SK-N-SH (cell line): ENCODE results near the gene HEXA. TPM values are rescaled to one million over a fixed set of nuclear protein-coding genes. Genes with fewer than 3 reads are reported as not detected.

Source experiments
- CTCF ChIA-PET: fragments of 300-600, 350-600 bp; formaldehyde crosslinking; extraction: SDS; loops from one replicate; lab custom pipeline; 2021; lab: Yijun Ruan, JAX
- POLR2A ChIA-PET: fragments of 350-600 bp; sonication (Branson Sonifier 250); formaldehyde crosslinking; extraction: SDS; loops from one replicate; lab custom pipeline; 2020; ENCODE audit warnings: antibody characterized with exemption, inconsistent platforms; lab: Yijun Ruan, JAX
- DNase-seq: peaks from one replicate; pipeline ENCODE4 v3.0.0; 2012
- H2AFZ ChIP-seq: fragments of 200-600 bp; sonication (generic); 2 replicates; pipeline ENCODE4 v1.8.1; 2016; ENCODE audit warnings: antibody characterized with exemption, mild to moderate bottlenecking, low read depth
- H3F3A ChIP-seq: fragments of 200-600 bp; sonication (generic); replicated peaks from 2 replicates; pipeline ENCODE3; 2016; ENCODE audit warnings: antibody characterized with exemption, mild to moderate bottlenecking; ENCODE audit not compliant: insufficient read depth
- H3K27ac ChIP-seq, 2 experiments: fragments of 200-500 bp in 1 of 2; fragments of 200-600 bp in 1 of 2; sonication (Bioruptor generic) in 1 of 2; sonication (generic), shearing (Covaris generic) in 1 of 2; 2 replicates each; pipeline versions ENCODE4 v1.5.1 to v1.6.1; 2014 to 2016; ENCODE audit warnings: low read depth in 2 of 2, inconsistent platforms in 1 of 2, low read length in 1 of 2, mild to moderate bottlenecking in 1 of 2, mixed read lengths in 1 of 2
- H3K27me3 ChIP-seq: fragments of 200-600 bp; sonication (generic), shearing (Covaris generic); 2 replicates; pipeline ENCODE4 v1.6.1; 2016; ENCODE audit warnings: mixed run types; ENCODE audit not compliant: insufficient read depth
- H3K36me3 ChIP-seq, 2 experiments: fragments of 200-500 bp in 1 of 2; fragments of 200-600 bp in 1 of 2; sonication (Bioruptor generic) in 1 of 2; sonication (generic) in 1 of 2; replicated peaks in 1 of 2; 2 replicates each; pipeline versions ENCODE3 to v1.5.1; 2014 to 2016; ENCODE audit warnings: low read length in 1 of 2, mild to moderate bottlenecking in 1 of 2; ENCODE audit not compliant: insufficient read depth in 2 of 2, control insufficient read depth in 1 of 2
- H3K4me1 ChIP-seq, 2 experiments: fragments of 200-500 bp in 1 of 2; fragments of 200-600 bp in 1 of 2; sonication (Bioruptor generic) in 1 of 2; sonication (generic), shearing (Covaris generic) in 1 of 2; 2 replicates each; pipeline versions ENCODE4 v1.5.1 to v1.6.1; 2014 to 2016; ENCODE audit warnings: low read depth in 1 of 2, low read length in 1 of 2, mixed run types in 1 of 2; ENCODE audit not compliant: insufficient read depth in 2 of 2, control insufficient read depth in 1 of 2
- H3K4me2 ChIP-seq: fragments of 200-600 bp; sonication (generic), shearing (Covaris generic); 2 replicates; pipeline ENCODE4 v1.6.1; 2017; ENCODE audit warnings: mixed run types
- H3K4me3 ChIP-seq, 2 experiments: fragments of 200-500 bp in 1 of 2; fragments of 200-600 bp in 1 of 2; sonication (Bioruptor generic) in 1 of 2; sonication (generic), shearing (Covaris generic) in 1 of 2; 2 replicates each; pipeline versions ENCODE4 v1.5.1 to v1.8.1; 2014 to 2016; ENCODE audit warnings: low read depth in 2 of 2, inconsistent platforms in 1 of 2, low read length in 1 of 2, mild to moderate bottlenecking in 1 of 2, mixed read lengths in 1 of 2, moderate library complexity in 1 of 2
- H3K79me2 ChIP-seq: fragments of 200-600 bp; sonication (generic); 2 replicates; pipeline ENCODE4 v1.8.1; 2017; ENCODE audit warnings: mild to moderate bottlenecking; ENCODE audit not compliant: insufficient read depth
- H3K9ac ChIP-seq: fragments of 200-600 bp; sonication (generic); 2 replicates; pipeline ENCODE4 v1.6.1; 2017; ENCODE audit warnings: mixed run types
- H3K9me2 ChIP-seq: fragments of 200-600 bp; sonication (generic); 2 replicates; pipeline ENCODE4 v1.6.1; 2017; ENCODE audit warnings: mixed run types
- H3K9me3 ChIP-seq: fragments of 200-600 bp; sonication (generic); 2 replicates; pipeline ENCODE4 v1.6.1; 2017; ENCODE audit warnings: mixed run types, mild to moderate bottlenecking, moderate library complexity
- H4K20me1 ChIP-seq: fragments of 200-600 bp; sonication (generic); 2 replicates; pipeline ENCODE4 v1.6.1; 2017; ENCODE audit warnings: mild to moderate bottlenecking, mixed run types; ENCODE audit not compliant: insufficient read depth
- CHD2 ChIP-seq: fragments of 150-350 bp; IDR thresholded peaks from 2 replicates; pipeline ENCODE4 v1.6.1; 2018; ENCODE audit warnings: low read length; ENCODE audit not compliant: partially characterized antibody
- ELF1 ChIP-seq: IDR thresholded peaks from 2 replicates; pipeline ENCODE4 v1.4.0; 2012
- FOXJ3 ChIP-seq: sonication (generic); formaldehyde crosslinking; IDR thresholded peaks from 2 replicates; pipeline ENCODE4 v1.5.1; 2020; ENCODE audit warnings: mild to moderate bottlenecking, missing genetic modification reagents
- FOXM1 ChIP-seq: IDR thresholded peaks from 2 replicates; pipeline ENCODE4 v1.4.0; 2012; ENCODE audit warnings: low read depth, mild to moderate bottlenecking
- GATA2 ChIP-seq: sonication (generic); formaldehyde crosslinking; IDR thresholded peaks from 2 replicates; pipeline ENCODE4 v1.5.0; 2020; ENCODE audit warnings: mild to moderate bottlenecking, missing genetic modification reagents
- JUND ChIP-seq: IDR thresholded peaks from 2 replicates; pipeline ENCODE4 v1.4.0; 2012
- MEF2A ChIP-seq: IDR thresholded peaks from 2 replicates; pipeline ENCODE4 v1.4.0; 2012; ENCODE audit warnings: low read depth, borderline replicate concordance
- MXI1 ChIP-seq: IDR thresholded peaks from 2 replicates; pipeline ENCODE4 v1.6.1; 2012; ENCODE audit warnings: mild to moderate bottlenecking, low read depth, low read length, improper control_type of control experiment
- NFIC ChIP-seq: IDR thresholded peaks from 2 replicates; pipeline ENCODE4 v1.4.0; 2012; ENCODE audit warnings: borderline replicate concordance
- NRF1 ChIP-seq: IDR thresholded peaks from 2 replicates; pipeline ENCODE4 v1.6.1; 2012; ENCODE audit warnings: low read depth, mild to moderate bottlenecking, low read length
- POLR2AphosphoS5 ChIP-seq: IDR thresholded peaks from 2 replicates; pipeline ENCODE4 v1.6.1; 2012; ENCODE audit warnings: low read depth, low read length
- RFX5 ChIP-seq: IDR thresholded peaks from 2 replicates; pipeline ENCODE4 v1.6.1; 2012; ENCODE audit warnings: mild to moderate bottlenecking, improper control_type of control experiment, low read length
- RXRA ChIP-seq: IDR thresholded peaks from 2 replicates; pipeline ENCODE4 v1.4.0; 2012; ENCODE audit warnings: low read depth, mild to moderate bottlenecking, borderline replicate concordance
- YY1 ChIP-seq: IDR thresholded peaks from 2 replicates; pipeline ENCODE4 v1.4.0; 2012; ENCODE audit warnings: low read depth, mild to moderate bottlenecking
- WGBS: methylation state at CpG from one replicate; pipeline ENCODE4 v1.1.6; 2017; ENCODE audit warnings: low lambda C conversion rate; 5-methylcytosine and 5-hydroxymethylcytosine counted together
- polyA plus RNA-seq, 3 experiments: library from polyadenylated mRNA; depleted of rRNA; stranded (reverse); fragments of >200 nt; gene quantifications; 2 replicates each; pipeline ENCODE4 v1.2.3, GENCODE V29; 2012
- TF ChIP-seq, protein P1 (sequence below): fragments of 150-350 bp; IDR thresholded peaks from 2 replicates; pipeline ENCODE4 v1.6.1; 2016; ENCODE audit warnings: mild to moderate bottlenecking, low read depth, low read length
- TF ChIP-seq, protein P2 (sequence below): IDR thresholded peaks from 2 replicates; pipeline ENCODE4; 2012
- TF ChIP-seq, protein P3 (sequence below): IDR thresholded peaks from 2 replicates; pipeline ENCODE4 v1.4.0; 2012; ENCODE audit warnings: low read depth
- TF ChIP-seq, protein P4 (sequence below): fragments of 200-600 bp; sonication (generic); IDR thresholded peaks from 2 replicates; pipeline ENCODE4 v1.6.1; 2017; ENCODE audit warnings: antibody characterized with exemption, mild to moderate bottlenecking, moderate library complexity
- TF ChIP-seq, protein P5 (sequence below): IDR thresholded peaks from 2 replicates; pipeline ENCODE4 v1.6.1; 2012; ENCODE audit warnings: mild to moderate bottlenecking, low read depth, low read length, moderate library complexity

Gene HEXA
- polyA plus RNA-seq, 1 of the 3 experiments (the other 2 are of a cell fraction) = 251 TPM

DNA sequence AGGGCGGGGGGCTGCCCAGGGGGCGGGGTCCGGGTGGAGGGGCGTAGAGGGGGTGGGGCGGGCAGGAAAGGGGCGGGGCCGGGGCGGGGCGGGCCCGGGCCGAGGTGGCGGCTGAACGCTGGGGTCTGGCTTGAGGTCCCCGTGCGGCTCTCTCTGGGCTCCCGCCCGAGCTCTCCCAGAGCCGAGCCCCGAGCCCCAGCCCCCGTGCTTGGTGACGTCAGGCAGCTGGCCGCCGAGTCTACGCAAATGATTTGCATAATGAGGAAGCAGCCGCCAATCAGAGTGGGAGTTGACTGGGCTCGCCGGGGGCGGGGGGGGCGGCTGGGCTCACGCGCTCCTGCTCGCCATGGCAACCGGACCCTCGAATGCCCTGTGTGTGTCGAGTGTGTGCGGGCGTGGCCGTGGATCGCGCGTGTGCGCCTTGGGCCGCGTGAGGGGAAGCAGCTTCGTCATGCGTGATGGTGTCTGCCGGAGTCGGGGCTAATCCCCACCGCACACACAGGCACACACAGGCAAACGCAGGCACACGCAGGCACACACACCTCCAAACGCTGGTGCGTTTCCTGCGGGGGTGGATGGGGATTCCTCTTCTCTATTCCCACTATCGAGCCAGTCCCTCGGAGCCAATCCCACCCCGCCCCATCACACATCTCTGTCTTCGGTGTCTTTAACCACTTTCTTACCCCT, 55.7 kb downstream of the HEXA start, which contains the start of gene CELF6:
Gene CELF6 (minus strand): TSS at position 173 of the 687 bp plus-strand sequence. CDS start 283 bp downstream, outside the sequence.
- H3K9ac ChIP-seq = peak within 1 kb of the TSS; percentile 2; the same call in 1 of the 2 replicates
- H3K79me2 ChIP-seq = no peaks in the 10 kb centered on the region
- H3K4me3 ChIP-seq = peak within 1 kb of the TSS; percentile 55 to 58
- no peak within 1 kb of the TSS for H2AFZ ChIP-seq
- peak within 1 kb of the TSS in 1 of 2 experiments; percentile 67; a peak in 2 of 4 replicates for H3K27ac ChIP-seq
- under 1% methylated on average over 32 of the region's 58 CpGs for WGBS
- POLR2A ChIA-PET = interaction anchor here (0.6 to 1.3 kb wide), 4 partner anchors 18 to 89 kb away, joined by 3 to 6 read pairs (median 4); partner anchors contain the start of gene HEXA
- no peaks in the 10 kb centered on the region for H3K9me2 ChIP-seq
- peak; percentile 99 for DNase-seq
- H3K4me2 ChIP-seq = peak within 1 kb of the TSS; percentile 74
- peaks cover 2 to 24% of the 10 kb centered on the region in 2 experiments; a peak in 1 of 4 replicates for H3K4me1 ChIP-seq
- H3K36me3 ChIP-seq = peaks cover 0 to 5% of the 10 kb centered on the region in 2 experiments
- peaks cover 4% of the 10 kb centered on the region; the same call in 1 of the 2 replicates for H3K27me3 ChIP-seq
- TF ChIP-seq MEF2A = no peak
- TF ChIP-seq NRF1 = no peak
- TF ChIP-seq YY1 = no peak
- TF ChIP-seq ELF1 = no peak
- TF ChIP-seq NFIC = no peak
- TF ChIP-seq, protein P1, sequence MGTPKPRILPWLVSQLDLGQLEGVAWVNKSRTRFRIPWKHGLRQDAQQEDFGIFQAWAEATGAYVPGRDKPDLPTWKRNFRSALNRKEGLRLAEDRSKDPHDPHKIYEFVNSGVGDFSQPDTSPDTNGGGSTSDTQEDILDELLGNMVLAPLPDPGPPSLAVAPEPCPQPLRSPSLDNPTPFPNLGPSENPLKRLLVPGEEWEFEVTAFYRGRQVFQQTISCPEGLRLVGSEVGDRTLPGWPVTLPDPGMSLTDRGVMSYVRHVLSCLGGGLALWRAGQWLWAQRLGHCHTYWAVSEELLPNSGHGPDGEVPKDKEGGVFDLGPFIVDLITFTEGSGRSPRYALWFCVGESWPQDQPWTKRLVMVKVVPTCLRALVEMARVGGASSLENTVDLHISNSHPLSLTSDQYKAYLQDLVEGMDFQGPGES = no peak
- TF ChIP-seq, protein P2, sequence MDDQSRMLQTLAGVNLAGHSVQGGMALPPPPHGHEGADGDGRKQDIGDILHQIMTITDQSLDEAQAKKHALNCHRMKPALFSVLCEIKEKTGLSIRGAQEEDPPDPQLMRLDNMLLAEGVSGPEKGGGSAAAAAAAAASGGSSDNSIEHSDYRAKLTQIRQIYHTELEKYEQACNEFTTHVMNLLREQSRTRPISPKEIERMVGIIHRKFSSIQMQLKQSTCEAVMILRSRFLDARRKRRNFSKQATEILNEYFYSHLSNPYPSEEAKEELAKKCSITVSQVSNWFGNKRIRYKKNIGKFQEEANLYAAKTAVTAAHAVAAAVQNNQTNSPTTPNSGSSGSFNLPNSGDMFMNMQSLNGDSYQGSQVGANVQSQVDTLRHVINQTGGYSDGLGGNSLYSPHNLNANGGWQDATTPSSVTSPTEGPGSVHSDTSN = 0 out of 2 replicates have a peak, but pooled peaks have one; percentile 12
- no peak for TF ChIP-seq GATA2 (CRISPR knock-in tag)
- TF ChIP-seq MXI1 = peak; percentile 89
- no peak for TF ChIP-seq CHD2
- no peak for TF ChIP-seq RXRA
- TF ChIP-seq JUND = no peak
- 0 out of 2 replicates have a peak, but pooled peaks have one; percentile 22 for TF ChIP-seq RFX5
- TF ChIP-seq, protein P3, sequence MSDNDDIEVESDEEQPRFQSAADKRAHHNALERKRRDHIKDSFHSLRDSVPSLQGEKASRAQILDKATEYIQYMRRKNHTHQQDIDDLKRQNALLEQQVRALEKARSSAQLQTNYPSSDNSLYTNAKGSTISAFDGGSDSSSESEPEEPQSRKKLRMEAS = peak; percentile 58; the same call in 1 of the 2 replicates
- TF ChIP-seq POLR2AphosphoS5 = no peak
- TF ChIP-seq, protein P4, sequence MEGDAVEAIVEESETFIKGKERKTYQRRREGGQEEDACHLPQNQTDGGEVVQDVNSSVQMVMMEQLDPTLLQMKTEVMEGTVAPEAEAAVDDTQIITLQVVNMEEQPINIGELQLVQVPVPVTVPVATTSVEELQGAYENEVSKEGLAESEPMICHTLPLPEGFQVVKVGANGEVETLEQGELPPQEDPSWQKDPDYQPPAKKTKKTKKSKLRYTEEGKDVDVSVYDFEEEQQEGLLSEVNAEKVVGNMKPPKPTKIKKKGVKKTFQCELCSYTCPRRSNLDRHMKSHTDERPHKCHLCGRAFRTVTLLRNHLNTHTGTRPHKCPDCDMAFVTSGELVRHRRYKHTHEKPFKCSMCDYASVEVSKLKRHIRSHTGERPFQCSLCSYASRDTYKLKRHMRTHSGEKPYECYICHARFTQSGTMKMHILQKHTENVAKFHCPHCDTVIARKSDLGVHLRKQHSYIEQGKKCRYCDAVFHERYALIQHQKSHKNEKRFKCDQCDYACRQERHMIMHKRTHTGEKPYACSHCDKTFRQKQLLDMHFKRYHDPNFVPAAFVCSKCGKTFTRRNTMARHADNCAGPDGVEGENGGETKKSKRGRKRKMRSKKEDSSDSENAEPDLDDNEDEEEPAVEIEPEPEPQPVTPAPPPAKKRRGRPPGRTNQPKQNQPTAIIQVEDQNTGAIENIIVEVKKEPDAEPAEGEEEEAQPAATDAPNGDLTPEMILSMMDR = no peak
- TF ChIP-seq FOXM1 = no peak
- no peak for TF ChIP-seq FOXJ3 (CRISPR knock-in tag)
- TF ChIP-seq, protein P5, sequence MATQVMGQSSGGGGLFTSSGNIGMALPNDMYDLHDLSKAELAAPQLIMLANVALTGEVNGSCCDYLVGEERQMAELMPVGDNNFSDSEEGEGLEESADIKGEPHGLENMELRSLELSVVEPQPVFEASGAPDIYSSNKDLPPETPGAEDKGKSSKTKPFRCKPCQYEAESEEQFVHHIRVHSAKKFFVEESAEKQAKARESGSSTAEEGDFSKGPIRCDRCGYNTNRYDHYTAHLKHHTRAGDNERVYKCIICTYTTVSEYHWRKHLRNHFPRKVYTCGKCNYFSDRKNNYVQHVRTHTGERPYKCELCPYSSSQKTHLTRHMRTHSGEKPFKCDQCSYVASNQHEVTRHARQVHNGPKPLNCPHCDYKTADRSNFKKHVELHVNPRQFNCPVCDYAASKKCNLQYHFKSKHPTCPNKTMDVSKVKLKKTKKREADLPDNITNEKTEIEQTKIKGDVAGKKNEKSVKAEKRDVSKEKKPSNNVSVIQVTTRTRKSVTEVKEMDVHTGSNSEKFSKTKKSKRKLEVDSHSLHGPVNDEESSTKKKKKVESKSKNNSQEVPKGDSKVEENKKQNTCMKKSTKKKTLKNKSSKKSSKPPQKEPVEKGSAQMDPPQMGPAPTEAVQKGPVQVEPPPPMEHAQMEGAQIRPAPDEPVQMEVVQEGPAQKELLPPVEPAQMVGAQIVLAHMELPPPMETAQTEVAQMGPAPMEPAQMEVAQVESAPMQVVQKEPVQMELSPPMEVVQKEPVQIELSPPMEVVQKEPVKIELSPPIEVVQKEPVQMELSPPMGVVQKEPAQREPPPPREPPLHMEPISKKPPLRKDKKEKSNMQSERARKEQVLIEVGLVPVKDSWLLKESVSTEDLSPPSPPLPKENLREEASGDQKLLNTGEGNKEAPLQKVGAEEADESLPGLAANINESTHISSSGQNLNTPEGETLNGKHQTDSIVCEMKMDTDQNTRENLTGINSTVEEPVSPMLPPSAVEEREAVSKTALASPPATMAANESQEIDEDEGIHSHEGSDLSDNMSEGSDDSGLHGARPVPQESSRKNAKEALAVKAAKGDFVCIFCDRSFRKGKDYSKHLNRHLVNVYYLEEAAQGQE = 0 out of 2 replicates have a peak, but pooled peaks have one; percentile 23
- peaks cover 8% of the 10 kb centered on the region; the same call in 1 of the 2 replicates for H3K9me3 ChIP-seq
- H4K20me1 ChIP-seq = no peaks in the 10 kb centered on the region
- peaks cover 15% of the 10 kb centered on the region for H3F3A ChIP-seq
- CTCF ChIA-PET = interaction anchor here (1.2 to 1.3 kb wide), 2 partner anchors 7 to 33 kb away, joined by 3 read pairs; no protein-coding TSS in a partner anchor
